Stimulated activated CD8-positive, alpha-beta memory T cell treated with anti-CD3 and anti-CD28 coated beads, Interleukin-7, amount 100 ng/mL, for 48 hours (primary cell): ENCODE measurements around the gene TBX19.

Source experiments
- DNase-seq, 2 donors: peaks; one replicate each; pipeline ENCODE4 v3.0.0-alpha.2; 2020; ENCODE audit warnings: low read depth in 1 of 2; ENCODE audit errors: extremely low read depth in 1 of 2

TBX19 gene

GRCh38 chr1:168279253-168279652, 1.4 kb upstream of the TBX19 start:
- no peak for DNase-seq

- DNase-seq: no peak
Measured at GRCh38 chr1:168281603-168282325, 1.1 kb downstream of the TBX19 start.

- no peak for DNase-seq
Measured at GRCh38 chr1:168285521-168285790, 4.8 kb downstream of the TBX19 start.

- no peak for DNase-seq
Measured at GRCh38 chr1:168285971-168286927, 5.6 kb downstream of the TBX19 start.

- no peak for DNase-seq
Measured at GRCh38 chr1:168287237-168287664, 6.6 kb downstream of the TBX19 start.

GRCh38 chr1:168288311-168289052, 7.8 kb downstream of the TBX19 start:
- no peak for DNase-seq

- DNase-seq: no peak
Measured at GRCh38 chr1:168291222-168291837, 10.7 kb downstream of the TBX19 start.

GRCh38 chr1:168293356-168293755, 12.7 kb downstream of the TBX19 start:
- DNase-seq: no peak

GRCh38 chr1:168295411-168296114, 14.9 kb downstream of the TBX19 start:
- no peak for DNase-seq

GRCh38 chr1:168297019-168297730, 16.5 kb downstream of the TBX19 start:
- no peak for DNase-seq

GRCh38 chr1:168298446-168298845, 17.8 kb downstream of the TBX19 start:
- no peak for DNase-seq

- no peak for DNase-seq
Measured at GRCh38 chr1:168300626-168301025, 19.9 kb downstream of the TBX19 start.

GRCh38 chr1:168301664-168302320, 21.1 kb downstream of the TBX19 start:
- no peak for DNase-seq

- no peak for DNase-seq
Measured at GRCh38 chr1:168303716-168304540, 23.3 kb downstream of the TBX19 start.

- DNase-seq: no peak
Measured at GRCh38 chr1:168304865-168305264, 24.2 kb downstream of the TBX19 start.

- DNase-seq: no peak
Measured at GRCh38 chr1:168312718-168313604, 32.3 kb downstream of the TBX19 start.

GRCh38 chr1:168316142-168316541, 35.5 kb downstream of the TBX19 start:
- DNase-seq: no peak
